AG10803 (cell line): ENCODE data around the gene MGAT5.

Experiments
- DNase-seq: peaks from one replicate; pipeline ENCODE4 v3.0.0; 2010; ENCODE audit warnings: low read depth
- H3K4me3 ChIP-seq: 2 replicates; pipeline ENCODE4 v1.5.1; 2011; ENCODE audit warnings: mild to moderate bottlenecking, low read length, control low read depth
- TF ChIP-seq, protein P1 (sequence below): conservative IDR thresholded peaks from 2 replicates; pipeline ENCODE4 v1.5.1; 2011; ENCODE audit warnings: mild to moderate bottlenecking, low read length, control low read depth, inconsistent platforms

The MGAT5 gene

DNA sequence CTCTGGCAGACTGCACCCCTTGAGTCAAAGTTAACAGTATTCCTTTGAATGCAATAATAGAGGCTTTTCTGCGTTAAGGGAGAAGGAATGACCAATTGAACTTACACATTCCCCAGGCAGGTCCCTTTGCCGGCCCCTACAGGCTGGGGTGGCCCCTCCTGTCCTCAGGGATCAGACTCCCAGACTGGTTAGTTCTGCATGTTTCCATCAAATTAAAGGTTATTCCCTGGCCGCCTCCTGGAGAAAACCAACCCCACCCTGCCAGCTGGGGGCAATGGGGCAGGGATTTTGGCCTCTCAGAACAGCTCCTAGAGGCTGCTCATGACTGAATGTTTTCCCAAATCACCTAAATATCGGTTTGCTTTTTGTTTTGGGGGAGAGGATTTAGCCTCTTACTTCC is 199.6 kb downstream of the MGAT5 start:
- TF ChIP-seq, protein P1, sequence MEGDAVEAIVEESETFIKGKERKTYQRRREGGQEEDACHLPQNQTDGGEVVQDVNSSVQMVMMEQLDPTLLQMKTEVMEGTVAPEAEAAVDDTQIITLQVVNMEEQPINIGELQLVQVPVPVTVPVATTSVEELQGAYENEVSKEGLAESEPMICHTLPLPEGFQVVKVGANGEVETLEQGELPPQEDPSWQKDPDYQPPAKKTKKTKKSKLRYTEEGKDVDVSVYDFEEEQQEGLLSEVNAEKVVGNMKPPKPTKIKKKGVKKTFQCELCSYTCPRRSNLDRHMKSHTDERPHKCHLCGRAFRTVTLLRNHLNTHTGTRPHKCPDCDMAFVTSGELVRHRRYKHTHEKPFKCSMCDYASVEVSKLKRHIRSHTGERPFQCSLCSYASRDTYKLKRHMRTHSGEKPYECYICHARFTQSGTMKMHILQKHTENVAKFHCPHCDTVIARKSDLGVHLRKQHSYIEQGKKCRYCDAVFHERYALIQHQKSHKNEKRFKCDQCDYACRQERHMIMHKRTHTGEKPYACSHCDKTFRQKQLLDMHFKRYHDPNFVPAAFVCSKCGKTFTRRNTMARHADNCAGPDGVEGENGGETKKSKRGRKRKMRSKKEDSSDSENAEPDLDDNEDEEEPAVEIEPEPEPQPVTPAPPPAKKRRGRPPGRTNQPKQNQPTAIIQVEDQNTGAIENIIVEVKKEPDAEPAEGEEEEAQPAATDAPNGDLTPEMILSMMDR: no peak

DNA sequence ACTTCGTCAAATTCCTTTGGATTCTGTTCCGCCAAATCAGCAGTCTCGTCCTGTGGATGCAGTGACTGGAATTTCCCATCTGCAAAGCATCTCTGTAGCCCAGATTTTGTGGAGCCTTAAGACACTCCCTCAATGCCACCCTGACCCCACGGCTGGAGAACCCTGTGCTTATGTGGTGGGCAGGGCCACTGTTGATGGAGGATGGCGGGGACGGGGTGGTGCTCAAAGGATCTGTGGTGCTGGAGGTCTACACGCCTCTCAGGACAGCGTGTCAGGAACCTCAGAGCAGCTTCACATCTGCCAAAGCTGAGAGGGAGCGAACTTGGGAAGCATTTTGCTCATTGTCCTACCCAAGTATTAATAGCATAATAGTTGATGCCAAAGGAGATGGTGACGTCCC is 200.1 kb downstream of the MGAT5 start:
- no peak for DNase-seq
- TF ChIP-seq, protein P1: no peak
- H3K4me3 ChIP-seq: no peak overlapping the region

More for the DNA sequence above, 199.6 kb downstream of the MGAT5 start:
- no peak for DNase-seq
- no peak overlapping the region for H3K4me3 ChIP-seq

DNA sequence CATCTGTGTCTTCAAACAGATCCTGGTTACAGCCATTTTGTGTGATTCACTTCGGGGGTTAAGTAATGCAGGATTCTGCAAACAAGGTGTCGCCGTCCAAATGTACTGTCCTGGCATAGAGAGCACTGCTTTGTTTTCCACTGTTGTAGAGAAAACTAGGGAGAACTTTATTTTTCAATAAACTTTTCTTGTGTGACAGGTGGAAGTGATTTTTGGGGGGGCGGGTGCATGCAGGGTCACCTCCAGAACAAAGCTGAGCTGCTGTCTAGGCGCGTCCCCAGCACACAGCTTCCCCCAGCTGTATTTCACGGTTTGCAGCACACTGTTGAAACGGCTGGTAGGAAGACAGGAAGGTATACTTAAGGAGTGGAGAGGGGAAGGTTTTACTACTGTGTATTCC is 200.6 kb downstream of the MGAT5 start:
- no peak for DNase-seq
- TF ChIP-seq, protein P1: no peak
- no peak overlapping the region for H3K4me3 ChIP-seq

GRCh38 chr2:134454931-134455330 is 201.1 kb downstream of the MGAT5 start:
- H3K4me3 ChIP-seq: no peak overlapping the region
- TF ChIP-seq, protein P1: no peak
- DNase-seq: no peak

DNA sequence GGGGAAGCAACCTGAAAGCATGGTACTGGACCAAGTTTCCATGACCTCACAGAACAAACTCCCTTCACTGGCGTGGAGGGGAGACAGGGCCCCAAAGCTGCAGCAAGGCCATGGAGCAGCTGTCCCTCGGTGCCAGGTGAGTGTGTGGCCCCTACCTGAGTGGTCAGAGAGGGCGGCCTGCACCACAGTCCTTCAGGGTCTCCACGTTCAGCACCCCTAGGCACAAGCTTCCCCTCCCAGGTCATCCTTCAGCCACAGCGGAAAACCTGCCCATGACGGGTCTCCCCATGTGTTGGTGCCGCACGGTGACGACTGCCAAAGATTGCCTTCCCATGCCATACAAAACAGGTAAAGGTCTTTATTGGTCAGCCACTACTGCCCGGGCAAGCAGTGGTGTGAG is 201.6 kb downstream of the MGAT5 start:
- no peak for DNase-seq
- no peak overlapping the region for H3K4me3 ChIP-seq
- TF ChIP-seq, protein P1: no peak

DNA sequence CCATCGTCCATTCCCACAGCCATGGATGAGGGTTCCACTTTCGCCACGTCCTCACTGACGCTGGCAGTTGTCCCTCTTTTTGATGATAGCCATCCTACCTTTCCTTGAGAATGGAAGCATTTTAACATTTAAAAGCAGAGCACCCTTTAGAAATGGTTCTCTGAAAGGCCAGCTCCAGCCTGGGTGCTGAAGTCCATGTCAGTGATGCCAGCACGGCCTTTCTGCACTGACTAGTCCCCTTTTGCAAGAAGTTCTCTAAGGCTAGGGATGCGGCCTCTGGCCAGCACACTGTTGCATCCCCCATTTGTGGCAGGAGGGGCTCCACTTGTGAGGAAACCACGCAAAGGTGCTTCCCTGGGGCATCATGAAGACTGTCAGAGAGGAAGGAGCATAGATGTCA is 203.5 kb downstream of the MGAT5 start:
- no peak for DNase-seq
- TF ChIP-seq, protein P1: no peak
- no peak overlapping the region for H3K4me3 ChIP-seq

GRCh38 chr2:134457765-134458472 is 204.0 kb downstream of the MGAT5 start:
- no peak overlapping the region for H3K4me3 ChIP-seq
- no peak for DNase-seq
- TF ChIP-seq, protein P1: no peak
